PC-9 (cell line): ENCODE data around the gene LIN52. TPM values are rescaled to one million over a fixed set of nuclear protein-coding genes. Genes with fewer than 3 reads are reported as not detected.

Experiments used
- BruUV-seq: library from RNA; stranded (reverse); fragments of 400-500 nt; replicated peaks from 2 replicates; lab custom pipeline; 2021; lab: Mats Ljungman, UMichigan
- CTCF ChIA-PET: fragments of 300-600 bp; sonication (Branson Sonifier 250); formaldehyde crosslinking; loops from one replicate; lab custom pipeline; 2022; ENCODE audit warnings: antibody characterized with exemption; lab: Charles Lee
- POLR2A ChIA-PET: fragments of 300-600 bp; sonication (Branson Sonifier 250); formaldehyde crosslinking; loops from one replicate; lab custom pipeline; 2022; ENCODE audit warnings: antibody characterized with exemption; ENCODE audit not compliant: unreplicated experiment; lab: Charles Lee
- DNase-seq, 2 experiments: peaks; one replicate each; pipeline versions ENCODE4 v3.0.0 to v3.0.0-alpha.2; 2015 to 2022; ENCODE audit warnings: mixed read lengths in 1 of 2
- H2AFZ ChIP-seq: fragments of 200-600 bp; sonication (generic); 2 replicates; pipeline ENCODE4 v1.8.1; 2017; ENCODE audit warnings: antibody characterized with exemption
- H3F3A ChIP-seq: fragments of 200-600 bp; sonication (generic); 2 replicates; pipeline ENCODE4 v1.8.1; 2017; ENCODE audit warnings: antibody characterized with exemption, mild to moderate bottlenecking, low read depth; ENCODE audit not compliant: insufficient read depth
- H3K27ac ChIP-seq: fragments of 200-600 bp; sonication (generic); 2 replicates; pipeline ENCODE4 v1.6.1; 2016; ENCODE audit warnings: mixed run types
- H3K27me3 ChIP-seq: fragments of 200-600 bp; sonication (generic); 2 replicates; pipeline ENCODE4 v1.6.1; 2016; ENCODE audit warnings: low read depth, mixed run types; ENCODE audit not compliant: insufficient read depth
- H3K36me3 ChIP-seq: fragments of 200-600 bp; sonication (generic); 2 replicates; pipeline ENCODE4 v1.6.1; 2016; ENCODE audit warnings: low read depth, mixed run types
- H3K4me1 ChIP-seq: fragments of 200-600 bp; sonication (generic); replicated peaks from 2 replicates; pipeline ENCODE4 v1.6.1; 2016; ENCODE audit warnings: mixed run types; ENCODE audit not compliant: insufficient read depth
- H3K4me2 ChIP-seq: fragments of 200-600 bp; sonication (generic); 2 replicates; pipeline ENCODE4 v1.6.1; 2017; ENCODE audit warnings: mixed run types
- H3K4me3 ChIP-seq: fragments of 200-600 bp; sonication (generic); 2 replicates; pipeline ENCODE4 v1.6.1; 2016; ENCODE audit warnings: mixed run types
- H3K79me2 ChIP-seq: fragments of 200-600 bp; sonication (generic); 2 replicates; pipeline ENCODE4 v1.6.1; 2017; ENCODE audit warnings: low read depth, mixed run types
- H3K9me2 ChIP-seq: fragments of 200-600 bp; sonication (generic); 2 replicates; pipeline ENCODE4 v1.8.1; 2017; ENCODE audit warnings: mild to moderate bottlenecking; ENCODE audit not compliant: insufficient read depth
- H3K9me3 ChIP-seq: fragments of 200-600 bp; sonication (generic); 2 replicates; pipeline ENCODE4 v1.8.1; 2016; ENCODE audit warnings: low read depth; ENCODE audit not compliant: insufficient read depth
- H4K20me1 ChIP-seq: fragments of 200-600 bp; sonication (generic); 2 replicates; pipeline ENCODE4 v1.8.1; 2017; ENCODE audit not compliant: insufficient read depth
- EZH2 ChIP-seq: fragments of 200-600 bp; sonication (generic); IDR thresholded peaks from 2 replicates; pipeline ENCODE4 v1.8.0; 2017; ENCODE audit warnings: antibody characterized with exemption, low read depth
- intact Hi-C: fragments of 100-400 bp; cut with micrococcal nuclease; formaldehyde crosslinking; loops from one replicate; pipeline ENCODE4 v1.10.0; 2022; ENCODE audit not compliant: unreplicated experiment
- total RNA-seq: library from RNA; stranded (reverse); gene quantifications from 2 replicates; pipeline ENCODE4 v1.2.3, GENCODE V29; 2021
- TF ChIP-seq, protein P1 (sequence below): fragments of 200-600 bp; sonication (generic); conservative IDR thresholded peaks from 2 replicates; pipeline ENCODE4 v1.6.1; 2017; ENCODE audit warnings: mixed run types, antibody characterized with exemption, mild to moderate bottlenecking, moderate library complexity

Gene LIN52
- total RNA-seq, 1 experiment from 2014 or later: 18.8 TPM

GRCh38 chr14:74048281-74048680 is 36.5 kb upstream of the LIN52 start:
- no peak overlapping the region for H3K4me3 ChIP-seq
- peak; percentile 27 to 66 for DNase-seq
- H3K36me3 ChIP-seq: no peaks in the 10 kb centered on the region
- POLR2A ChIA-PET: no interaction called here
- H3K4me2 ChIP-seq: no peak overlapping the region
- TF ChIP-seq EZH2: no peak
- TF ChIP-seq, protein P1, sequence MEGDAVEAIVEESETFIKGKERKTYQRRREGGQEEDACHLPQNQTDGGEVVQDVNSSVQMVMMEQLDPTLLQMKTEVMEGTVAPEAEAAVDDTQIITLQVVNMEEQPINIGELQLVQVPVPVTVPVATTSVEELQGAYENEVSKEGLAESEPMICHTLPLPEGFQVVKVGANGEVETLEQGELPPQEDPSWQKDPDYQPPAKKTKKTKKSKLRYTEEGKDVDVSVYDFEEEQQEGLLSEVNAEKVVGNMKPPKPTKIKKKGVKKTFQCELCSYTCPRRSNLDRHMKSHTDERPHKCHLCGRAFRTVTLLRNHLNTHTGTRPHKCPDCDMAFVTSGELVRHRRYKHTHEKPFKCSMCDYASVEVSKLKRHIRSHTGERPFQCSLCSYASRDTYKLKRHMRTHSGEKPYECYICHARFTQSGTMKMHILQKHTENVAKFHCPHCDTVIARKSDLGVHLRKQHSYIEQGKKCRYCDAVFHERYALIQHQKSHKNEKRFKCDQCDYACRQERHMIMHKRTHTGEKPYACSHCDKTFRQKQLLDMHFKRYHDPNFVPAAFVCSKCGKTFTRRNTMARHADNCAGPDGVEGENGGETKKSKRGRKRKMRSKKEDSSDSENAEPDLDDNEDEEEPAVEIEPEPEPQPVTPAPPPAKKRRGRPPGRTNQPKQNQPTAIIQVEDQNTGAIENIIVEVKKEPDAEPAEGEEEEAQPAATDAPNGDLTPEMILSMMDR: no peak; the same call in 1 of the 2 replicates
- no peaks in the 10 kb centered on the region for H3K79me2 ChIP-seq
- H3K27ac ChIP-seq: no peak overlapping the region
- H3K9me2 ChIP-seq: no peaks in the 10 kb centered on the region
- intact Hi-C loops: no loop called here
- H3K4me1 ChIP-seq: 0 out of 2 replicates have a peak, but pooled peaks cover 5% of the 10 kb centered on the region
- no peaks in the 10 kb centered on the region for H4K20me1 ChIP-seq
- H2AFZ ChIP-seq: no peak overlapping the region
- no peaks in the 10 kb centered on the region for H3K9me3 ChIP-seq
- H3F3A ChIP-seq: peaks cover 19% of the 10 kb centered on the region; the same call in 1 of the 2 replicates
- H3K27me3 ChIP-seq: no peaks in the 10 kb centered on the region
- BruUV-seq: no TSS peak
- CTCF ChIA-PET: interaction anchor here (0.8 kb wide), 1 partner anchor 319 kb away, joined by 3 read pairs; no protein-coding TSS in a partner anchor

DNA sequence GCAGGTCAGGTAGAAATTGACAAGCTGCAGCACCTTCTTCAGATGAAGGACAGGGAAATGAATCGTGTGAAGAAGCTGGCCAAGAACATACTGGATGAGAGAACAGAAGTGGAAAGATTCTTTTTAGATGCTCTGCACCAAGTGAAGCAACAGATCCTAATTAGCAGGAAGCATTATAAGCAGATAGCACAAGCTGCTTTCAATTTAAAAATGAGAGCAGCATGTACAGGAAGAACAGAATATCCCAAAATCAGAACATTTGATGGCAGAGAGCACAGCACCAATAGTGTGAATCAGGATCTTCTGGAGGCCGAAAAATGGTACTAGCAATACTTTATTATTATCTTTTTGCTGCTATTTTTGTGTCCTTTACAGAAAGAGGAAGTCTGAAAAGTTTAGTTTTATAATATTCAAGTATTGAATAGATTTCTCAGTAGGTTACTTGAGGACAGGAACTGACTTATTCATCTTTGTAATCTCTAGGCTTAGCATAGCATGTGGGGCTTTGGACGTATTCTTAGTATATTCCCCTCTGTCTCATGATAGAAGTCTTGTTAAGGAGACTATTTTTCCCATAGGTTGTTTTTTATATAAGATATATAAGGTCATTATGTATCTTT is 34.8 kb upstream of the LIN52 start:
- POLR2A ChIA-PET: no interaction called here
- Histone ChIP-seq H3K4me2 (no peak overlapping the region), H3K4me3 (no peak overlapping the region), H3K27ac (no peak overlapping the region), H3K79me2 (no peaks in the 10 kb centered on the region), H3K4me1 (0 out of 2 replicates have a peak, but pooled peaks cover 5% of the 10 kb centered on the region), H3K27me3 (no peaks in the 10 kb centered on the region), H4K20me1 (no peaks in the 10 kb centered on the region), H3F3A (peaks cover 19% of the 10 kb centered on the region; the same call in 1 of the 2 replicates), H2AFZ (no peak overlapping the region), H3K9me2 (no peaks in the 10 kb centered on the region), H3K9me3 (no peaks in the 10 kb centered on the region), H3K36me3 (no peaks in the 10 kb centered on the region)
- CTCF ChIA-PET: no interaction called here
- intact Hi-C loops: no loop called here
- BruUV-seq: no TSS peak
- no peak for TF ChIP-seq EZH2
- TF ChIP-seq, protein P1: no peak
- no peak for DNase-seq

DNA sequence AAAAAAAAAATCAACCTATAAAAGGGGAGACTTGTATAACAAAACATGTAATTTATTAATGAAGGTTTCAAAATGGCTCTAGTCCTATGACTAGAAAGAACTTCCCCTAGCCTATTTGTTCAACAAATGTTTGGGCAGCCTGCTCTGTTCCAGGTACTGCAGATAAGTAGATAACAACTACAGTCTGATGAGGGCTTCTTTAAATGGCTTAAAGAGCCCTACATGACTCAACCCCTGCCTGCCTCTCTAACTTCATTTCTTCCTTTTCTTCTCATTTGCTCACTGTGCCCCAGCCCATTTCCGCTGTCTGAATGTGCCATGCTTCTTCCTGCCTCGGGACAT is 22.0 kb upstream of the LIN52 start:
- Histone ChIP-seq H3K9me2 (no peaks in the 10 kb centered on the region), H3K27ac (peak overlapping the region; percentile 75), H3K36me3 (no peaks in the 10 kb centered on the region), H3K79me2 (no peaks in the 10 kb centered on the region), H3K4me3 (peak overlapping the region; percentile 7; the same call in 1 of the 2 replicates), H3K4me1 (peaks cover 40% of the 10 kb centered on the region), H2AFZ (no peak overlapping the region), H3F3A (peaks cover 46% of the 10 kb centered on the region), H4K20me1 (no peaks in the 10 kb centered on the region), H3K27me3 (no peaks in the 10 kb centered on the region), H3K9me3 (no peaks in the 10 kb centered on the region), H3K4me2 (peak overlapping the region; percentile 44)
- CTCF ChIA-PET: interaction anchor here (0.6 kb wide), 1 partner anchor 27 kb away, joined by 17 read pairs; no protein-coding TSS in a partner anchor
- no TSS peak for BruUV-seq
- intact Hi-C loops: loop anchor here (1.0 kb wide), 1 partner anchor 22 kb away; the partner anchor contains the start of genes ALDH6A1 and LIN52
- peak; percentile 44 to 87 for DNase-seq
- TF ChIP-seq, protein P1: no peak
- no peak for TF ChIP-seq EZH2
- POLR2A ChIA-PET: interaction anchor here (0.6 kb wide), 1 partner anchor 23 kb away, joined by 5 read pairs; no protein-coding TSS in a partner anchor
